OCI-LY3 (cell line): Measurements from ENCODE around the gene DDX1.

ENCODE experiments used
- H2AFZ ChIP-seq: fragments of 200-600, 300-600 bp; shearing (Covaris generic); 2 replicates; pipeline ENCODE4 v1.6.0; 2014; ENCODE audit warnings: antibody characterized with exemption, low read depth, low read length
- H3K27ac ChIP-seq: fragments of 200-600, 300-600 bp; sonication (generic); 2 replicates; pipeline ENCODE4 v1.5.1; 2014; ENCODE audit warnings: mild to moderate bottlenecking, low read length, moderate library complexity, mixed read lengths
- H3K27me3 ChIP-seq: fragments of 200-600, 300-600 bp; sonication (generic); 2 replicates; pipeline ENCODE4 v1.6.1; 2014; ENCODE audit warnings: low read depth, low read length, mixed read lengths
- H3K36me3 ChIP-seq: fragments of 200-600, 300-600 bp; sonication (generic); replicated peaks from 2 replicates; pipeline ENCODE3; 2014; ENCODE audit warnings: low read depth, low read length, mixed read lengths
- H3K4me1 ChIP-seq: fragments of 300-600, 200-600 bp; sonication (generic); 2 replicates; pipeline ENCODE4 v1.6.1; 2014; ENCODE audit warnings: low read length, mixed read lengths
- H3K4me2 ChIP-seq: fragments of 200-600, 300-600 bp; sonication (generic); 2 replicates; pipeline ENCODE4 v1.6.1; 2014; ENCODE audit warnings: low read length, mixed read lengths
- H3K4me3 ChIP-seq: fragments of 300-600, 200-600 bp; sonication (generic); 2 replicates; pipeline ENCODE4 v1.5.1; 2014; ENCODE audit warnings: antibody characterized with exemption, mild to moderate bottlenecking, low read length, moderate library complexity
- H3K79me2 ChIP-seq: fragments of 300-600, 200-600 bp; shearing (Covaris generic); 2 replicates; pipeline ENCODE4 v1.6.1; 2014; ENCODE audit warnings: mild to moderate bottlenecking, low read length, mixed read lengths
- H3K9ac ChIP-seq: fragments of 300-600, 200-600 bp; shearing (Covaris generic); 2 replicates; pipeline ENCODE4 v1.6.0; 2014; ENCODE audit warnings: mild to moderate bottlenecking, low read length, moderate library complexity
- H3K9me3 ChIP-seq: fragments of 200-600, 300-600 bp; shearing (Covaris generic); 2 replicates; pipeline ENCODE4 v1.6.1; 2014; ENCODE audit warnings: low read length, mixed read lengths; ENCODE audit not compliant: insufficient read depth
- H4K20me1 ChIP-seq: fragments of 200-600, 300-600 bp; sonication (generic); 2 replicates; pipeline ENCODE4 v1.6.1; 2016; ENCODE audit warnings: low read length, mixed read lengths; ENCODE audit not compliant: insufficient read depth
- CTCF ChIP-seq: fragments of 200-600, 300-600 bp; sonication (generic); IDR thresholded peaks from 2 replicates; pipeline ENCODE4 v1.5.1; 2014; ENCODE audit warnings: antibody characterized with exemption, low read length, low read depth
- EZH2phosphoT487 ChIP-seq: fragments of 200-600 bp; shearing (Covaris generic); IDR thresholded peaks from 2 replicates; pipeline ENCODE4 v1.6.1; 2018; ENCODE audit warnings: antibody characterized with exemption, mixed run types, low read depth

Gene DDX1

GRCh38 chr2:15603044-15603765 is 11.5 kb downstream of the DDX1 start:
- H3K27ac ChIP-seq, result no peak overlapping the region
- H2AFZ ChIP-seq, result no peak overlapping the region
- H4K20me1 ChIP-seq, result no peaks in the 10 kb centered on the region
- TF ChIP-seq CTCF (no peak), EZH2phosphoT487 (no peak)
- no peak overlapping the region for H3K4me3 ChIP-seq
- no peaks in the 10 kb centered on the region for H3K4me1 ChIP-seq
- no peak overlapping the region for H3K9ac ChIP-seq
- H3K27me3 ChIP-seq, result no peaks in the 10 kb centered on the region
- peaks cover 88% of the 10 kb centered on the region for H3K36me3 ChIP-seq
- no peaks in the 10 kb centered on the region for H3K79me2 ChIP-seq
- no peaks in the 10 kb centered on the region for H3K9me3 ChIP-seq
- H3K4me2 ChIP-seq, result no peak overlapping the region

- Histone ChIP-seq H3K27ac (no peak overlapping the region), H3K4me1 (no peaks in the 10 kb centered on the region), H4K20me1 (no peaks in the 10 kb centered on the region), H3K36me3 (peaks cover 87% of the 10 kb centered on the region), H3K79me2 (no peaks in the 10 kb centered on the region), H3K4me3 (no peak overlapping the region), H3K9me3 (no peaks in the 10 kb centered on the region), H2AFZ (no peak overlapping the region), H3K4me2 (no peak overlapping the region), H3K9ac (no peak overlapping the region), H3K27me3 (no peaks in the 10 kb centered on the region)
- TF ChIP-seq EZH2phosphoT487, result no peak
- no peak for TF ChIP-seq CTCF
Observed at GRCh38 chr2:15603948-15604347, 12.3 kb downstream of the DDX1 start.

- no peaks in the 10 kb centered on the region for H3K27me3 ChIP-seq
Observed at GRCh38 chr2:15605721-15606120, 14.1 kb downstream of the DDX1 start.

More at GRCh38 chr2:15605721-15606120, 14.1 kb downstream of the DDX1 start:
- H3K4me3 ChIP-seq, result no peak overlapping the region
- no peaks in the 10 kb centered on the region for H4K20me1 ChIP-seq
- H3K27ac ChIP-seq, result no peak overlapping the region
- no peak overlapping the region for H2AFZ ChIP-seq
- no peaks in the 10 kb centered on the region for H3K79me2 ChIP-seq
- no peaks in the 10 kb centered on the region for H3K4me1 ChIP-seq
- no peaks in the 10 kb centered on the region for H3K9me3 ChIP-seq
- TF ChIP-seq EZH2phosphoT487, result no peak
- no peak for TF ChIP-seq CTCF
- no peak overlapping the region for H3K9ac ChIP-seq
- H3K4me2 ChIP-seq, result no peak overlapping the region
- peaks cover 91% of the 10 kb centered on the region for H3K36me3 ChIP-seq
